HCT116 (cell line): ENCODE results near the gene SUSD5. TPM values are rescaled to one million over a fixed set of nuclear protein-coding genes. Genes with fewer than 3 reads are reported as not detected.

Experiments used
- ATAC-seq: fragments of 200-7000 bp; cut with Tn5 transposase; 2 replicates; pipeline ENCODE4 v1.9.1; 2020; ENCODE audit warnings: mild to moderate bottlenecking, moderate library complexity
- BruUV-seq: library from RNA; stranded (reverse); fragments of 400-500 nt; replicated peaks from 2 replicates; lab custom pipeline; 2021; lab: Mats Ljungman, UMichigan
- CTCF ChIA-PET: fragments of 300-600 bp; sonication (Branson Sonifier 250); formaldehyde crosslinking; loops from one replicate; lab custom pipeline; 2021; ENCODE audit warnings: antibody characterized with exemption; lab: Charles Lee
- POLR2A ChIA-PET: fragments of 300-600, 350-600 bp; sonication (Branson Sonifier 250); formaldehyde crosslinking; loops from one replicate; lab custom pipeline; 2021; ENCODE audit warnings: antibody characterized with exemption; lab: Charles Lee
- RAD21 ChIA-PET, 2 experiments: fragments of 300-600 bp; sonication (Branson Sonifier 250); formaldehyde crosslinking; loops; one replicate each; lab custom pipeline; 2023; ENCODE audit warnings: low total read pairs in 2 of 2; ENCODE audit not compliant: uncharacterized antibody in 2 of 2, unreplicated experiment in 2 of 2, low non-redundant PET in 1 of 2; lab: Charles Lee
- DNase-seq: peaks from one replicate; pipeline ENCODE4 v3.0.0-alpha.2; 2010; ENCODE audit warnings: low read depth, low spot score
- H2AFZ ChIP-seq: fragments of 200-600 bp; shearing (Covaris generic), sonication (generic); 2 replicates; pipeline ENCODE4 v1.6.1; 2017; ENCODE audit warnings: low read depth, mixed run types, mixed read lengths, antibody characterized with exemption, low read length; ENCODE audit not compliant: poor library complexity, severe bottlenecking
- H3K27ac ChIP-seq: 2 replicates; pipeline ENCODE4 v1.5.1; 2012; ENCODE audit warnings: low read depth, low read length
- H3K27me3 ChIP-seq: fragments of 200-600 bp; sonication (generic); 2 replicates; pipeline ENCODE4 v1.6.1; 2016; ENCODE audit warnings: mixed run types, low read length, mixed read lengths; ENCODE audit not compliant: insufficient read depth
- H3K36me3 ChIP-seq, 2 experiments: fragments of 200-500 bp in 1 of 2; fragments of 200-600 bp in 1 of 2; sonication (Bioruptor generic) in 1 of 2; sonication (generic) in 1 of 2; 2 replicates each; pipeline versions ENCODE4 v1.5.1 to v1.6.1; 2014 to 2016; ENCODE audit warnings: low read length in 2 of 2, inconsistent platforms in 1 of 2, mixed read lengths in 1 of 2, mixed run types in 1 of 2; ENCODE audit not compliant: insufficient read depth in 2 of 2, control insufficient read depth in 1 of 2
- H3K4me1 ChIP-seq, 2 experiments: fragments of 200-600 bp in 1 of 2; sonication (generic) in 1 of 2; 2 replicates each; pipeline versions ENCODE4 v1.5.1 to v1.6.1; 2012 to 2017; ENCODE audit warnings: low read length in 2 of 2, inconsistent platforms in 1 of 2, mild to moderate bottlenecking in 1 of 2, mixed read lengths in 1 of 2, mixed run types in 1 of 2, moderate library complexity in 1 of 2; ENCODE audit not compliant: insufficient read depth in 2 of 2, control insufficient read depth in 1 of 2
- H3K4me2 ChIP-seq: fragments of 200-600 bp; sonication (generic); 2 replicates; pipeline ENCODE4 v1.6.1; 2017; ENCODE audit warnings: mixed run types, low read length, mixed read lengths
- H3K4me3 ChIP-seq, 2 experiments: fragments of 200-600 bp in 1 of 2; sonication (generic) in 1 of 2; replicated peaks in 1 of 2; 2 replicates each; pipeline ENCODE4 v1.5.1; 2011 to 2016; ENCODE audit warnings: low read length in 2 of 2, control low read depth in 1 of 2, low read depth in 1 of 2, mild to moderate bottlenecking in 1 of 2, mixed read lengths in 1 of 2, mixed run types in 1 of 2
- H3K79me2 ChIP-seq: fragments of 200-600 bp; sonication (generic); 2 replicates; pipeline ENCODE4 v1.6.1; 2017; ENCODE audit warnings: mild to moderate bottlenecking, mixed run types, low read length, moderate library complexity, mixed read lengths; ENCODE audit not compliant: insufficient read depth
- H3K9ac ChIP-seq: fragments of 200-600 bp; sonication (generic); 2 replicates; pipeline ENCODE4 v1.6.1; 2016; ENCODE audit warnings: low read length, mixed read lengths
- H3K9me2 ChIP-seq: fragments of 200-600 bp; sonication (generic), shearing (Covaris generic); 2 replicates; pipeline ENCODE4 v1.6.1; 2017; ENCODE audit warnings: mixed run types, mild to moderate bottlenecking, moderate library complexity; ENCODE audit not compliant: insufficient read depth
- H3K9me3 ChIP-seq, 2 experiments: fragments of 200-500 bp in 1 of 2; fragments of 200-600 bp in 1 of 2; sonication (Bioruptor generic) in 1 of 2; sonication (generic) in 1 of 2; 2 replicates each; pipeline ENCODE4 v1.6.1; 2014 to 2017; ENCODE audit warnings: low read length in 2 of 2, mixed read lengths in 2 of 2, inconsistent platforms in 1 of 2, low read depth in 1 of 2, mild to moderate bottlenecking in 1 of 2, mixed run types in 1 of 2, moderate library complexity in 1 of 2; ENCODE audit not compliant: control insufficient read depth in 1 of 2, insufficient read depth in 1 of 2
- H4K20me1 ChIP-seq: fragments of 200-600 bp; sonication (generic), shearing (Covaris generic); 2 replicates; pipeline ENCODE4 v1.6.1; 2017; ENCODE audit warnings: mixed run types, mild to moderate bottlenecking, moderate library complexity; ENCODE audit not compliant: insufficient read depth
- CEBPB ChIP-seq: IDR thresholded peaks from 2 replicates; pipeline ENCODE4 v1.6.1; 2012; ENCODE audit warnings: low read depth
- EZH2 ChIP-seq: fragments of 200-600 bp; sonication (generic); IDR thresholded peaks from 2 replicates; pipeline ENCODE4 v1.6.1; 2017; ENCODE audit warnings: antibody characterized with exemption, mixed run types
- FOSL1 ChIP-seq: IDR thresholded peaks from 2 replicates; pipeline ENCODE4 v1.6.1; 2012; ENCODE audit warnings: low read depth
- POLR2A ChIP-seq: IDR thresholded peaks from 2 replicates; pipeline ENCODE4 v1.7.0; 2011; ENCODE audit warnings: borderline replicate concordance; ENCODE audit not compliant: insufficient read depth, insufficient read length; ENCODE audit errors: extremely low read depth
- RAD21 ChIP-seq: IDR thresholded peaks from 2 replicates; pipeline ENCODE4 v1.6.1; 2012; ENCODE audit warnings: low read depth, mild to moderate bottlenecking
- SRF ChIP-seq: IDR thresholded peaks from 2 replicates; pipeline ENCODE4 v1.6.1; 2012; ENCODE audit warnings: low read depth
- TCF7L2 ChIP-seq: IDR thresholded peaks from 2 replicates; pipeline ENCODE4 v1.7.0; 2011; ENCODE audit warnings: borderline replicate concordance, inconsistent platforms; ENCODE audit not compliant: insufficient read depth, insufficient read length; ENCODE audit errors: extremely low read depth
- ZNF274 ChIP-seq: fragments of 200-500 bp; sonication (Bioruptor generic); IDR thresholded peaks from 2 replicates; pipeline ENCODE4 v1.6.1; 2014; ENCODE audit warnings: mild to moderate bottlenecking, low read depth, low read length, inconsistent platforms
- intact Hi-C: fragments of 100-400 bp; cut with micrococcal nuclease; formaldehyde crosslinking; loops from 2 replicates; pipeline ENCODE4 v1.10.0; 2022
- total RNA-seq: library from RNA; stranded (reverse); gene quantifications from one replicate; pipeline ENCODE4 v1.2.1, GENCODE V29; 2021; ENCODE audit not compliant: unreplicated experiment
- TF ChIP-seq, protein P1 (sequence below): IDR thresholded peaks from 2 replicates; pipeline ENCODE4 v1.6.1; 2011; ENCODE audit warnings: mild to moderate bottlenecking, low read length, moderate library complexity; ENCODE audit not compliant: insufficient replicate concordance; ENCODE audit errors: extremely low read depth
- TF ChIP-seq, protein P2 (sequence below): IDR thresholded peaks from 2 replicates; pipeline ENCODE4 v1.6.1; 2012

SUSD5 gene
- total RNA-seq, 1 experiment from 2014 or later, result not detected

- ATAC-seq, result no peak
- TF ChIP-seq SRF (no peak), ZNF274 (no peak), EZH2 (no peak), CEBPB (no peak), TCF7L2 (no peak), FOSL1 (no peak), POLR2A (no peak), RAD21 (no peak)
- TF ChIP-seq, protein P1, sequence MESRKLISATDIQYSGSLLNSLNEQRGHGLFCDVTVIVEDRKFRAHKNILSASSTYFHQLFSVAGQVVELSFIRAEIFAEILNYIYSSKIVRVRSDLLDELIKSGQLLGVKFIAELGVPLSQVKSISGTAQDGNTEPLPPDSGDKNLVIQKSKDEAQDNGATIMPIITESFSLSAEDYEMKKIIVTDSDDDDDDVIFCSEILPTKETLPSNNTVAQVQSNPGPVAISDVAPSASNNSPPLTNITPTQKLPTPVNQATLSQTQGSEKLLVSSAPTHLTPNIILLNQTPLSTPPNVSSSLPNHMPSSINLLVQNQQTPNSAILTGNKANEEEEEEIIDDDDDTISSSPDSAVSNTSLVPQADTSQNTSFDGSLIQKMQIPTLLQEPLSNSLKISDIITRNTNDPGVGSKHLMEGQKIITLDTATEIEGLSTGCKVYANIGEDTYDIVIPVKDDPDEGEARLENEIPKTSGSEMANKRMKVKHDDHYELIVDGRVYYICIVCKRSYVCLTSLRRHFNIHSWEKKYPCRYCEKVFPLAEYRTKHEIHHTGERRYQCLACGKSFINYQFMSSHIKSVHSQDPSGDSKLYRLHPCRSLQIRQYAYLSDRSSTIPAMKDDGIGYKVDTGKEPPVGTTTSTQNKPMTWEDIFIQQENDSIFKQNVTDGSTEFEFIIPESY, result no peak
- TF ChIP-seq, protein P2, sequence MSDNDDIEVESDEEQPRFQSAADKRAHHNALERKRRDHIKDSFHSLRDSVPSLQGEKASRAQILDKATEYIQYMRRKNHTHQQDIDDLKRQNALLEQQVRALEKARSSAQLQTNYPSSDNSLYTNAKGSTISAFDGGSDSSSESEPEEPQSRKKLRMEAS, result no peak
- ChIA-PET RAD21 (no interaction called here), CTCF (no interaction called here), POLR2A (no interaction called here)
- H3K27ac ChIP-seq, result no peak overlapping the region
- no peaks in the 10 kb centered on the region for H3K79me2 ChIP-seq
- no peak overlapping the region for H2AFZ ChIP-seq
- H4K20me1 ChIP-seq, result no peaks in the 10 kb centered on the region
- BruUV-seq, result no TSS peak
- no peaks in the 10 kb centered on the region for H3K4me1 ChIP-seq
- no peak for DNase-seq
- no peak overlapping the region for H3K4me3 ChIP-seq
- H3K27me3 ChIP-seq, result no peaks in the 10 kb centered on the region
- H3K36me3 ChIP-seq, result no peaks in the 10 kb centered on the region
- intact Hi-C loops, result no loop called here
- H3K9me3 ChIP-seq, result no peaks in the 10 kb centered on the region
- H3K9ac ChIP-seq, result no peak overlapping the region
- no peak overlapping the region for H3K4me2 ChIP-seq
- H3K9me2 ChIP-seq, result no peaks in the 10 kb centered on the region
Measured at GRCh38 chr3:33170531-33170930, 48.1 kb downstream of the SUSD5 start.
